ENCODE data around the gene TMEM94. TPM values are rescaled to one million over a fixed set of nuclear protein-coding genes. Genes with fewer than 3 reads are reported as not detected.

The TMEM94 gene
- total RNA-seq, 1 experiment from 2014 or later, result 61.4 TPM

DNA sequence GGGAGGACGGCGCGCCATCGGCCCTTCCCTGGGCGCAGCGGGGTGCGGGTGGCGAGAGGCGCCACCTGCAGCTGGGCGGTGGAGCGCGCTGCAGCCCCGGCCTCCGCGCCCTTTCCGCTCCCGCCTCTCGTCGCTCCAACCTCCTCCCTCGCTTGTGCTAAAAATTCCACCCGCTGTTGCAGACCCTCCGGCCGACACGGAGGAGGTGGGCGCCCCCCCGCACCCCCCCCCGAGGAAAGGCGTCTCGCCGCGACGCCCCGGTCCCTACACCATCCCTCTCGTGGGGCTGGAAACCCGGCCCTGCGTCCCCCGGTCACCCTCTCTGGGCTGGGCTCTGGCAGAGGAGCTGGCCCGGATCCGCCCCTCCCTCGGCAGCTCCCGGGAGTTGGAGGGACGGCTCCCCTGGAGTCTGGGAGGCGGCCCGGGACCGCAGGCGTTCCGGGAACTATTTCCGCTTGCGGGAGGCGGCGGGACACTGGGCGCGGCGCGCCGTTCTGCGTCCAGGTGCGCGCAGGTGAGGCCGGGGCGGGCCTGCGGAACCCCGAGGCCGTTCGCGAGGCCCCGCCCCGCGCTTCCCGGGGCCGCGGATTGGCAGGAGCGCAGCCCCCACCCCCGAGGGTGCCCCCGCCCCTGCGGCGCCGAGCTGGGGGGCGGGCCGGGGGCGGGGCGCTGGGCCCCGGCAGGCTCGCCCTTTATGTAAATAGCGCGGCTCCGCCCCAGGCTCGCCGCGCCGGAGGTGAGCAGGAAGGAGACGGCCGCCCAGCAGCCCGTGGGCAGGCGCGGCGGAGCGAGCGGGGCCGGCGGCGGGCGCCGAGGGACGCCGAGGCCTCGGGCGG, 68.8 kb downstream of the TMEM94 start, which contains the start of gene LLGL2:
Gene LLGL2 (plus strand): TSS at position 728 of the 836 bp plus-strand sequence. CDS start 17,730 bp downstream, outside the sequence.
- Histone ChIP-seq H4K8ac (replicated peaks; ENCODE audit: insufficient read length, low read depth, low read length) (no peak within 1 kb of the TSS), H2BK120ac (ENCODE audit: low read depth, low read length, poor library complexity, severe bottlenecking) (no peak within 1 kb of the TSS), H2BK20ac (ENCODE audit: low read depth, low read length, poor library complexity, severe bottlenecking) (no peak within 1 kb of the TSS), H3K4me2 (ENCODE audit: insufficient read depth, insufficient read length, low read length) (peak within 1 kb of the TSS; percentile 83), H3K27ac (ENCODE audit: insufficient read length, low read depth, low read length) (no peak within 1 kb of the TSS), H4K5ac (ENCODE audit: insufficient read length, low read depth, low read length) (no peak within 1 kb of the TSS), H2BK5ac (ENCODE audit: insufficient read length, low read length) (no peak within 1 kb of the TSS), H2BK12ac (ENCODE audit: insufficient read length, low read depth, low read length) (no peak within 1 kb of the TSS), H3K79me1 (ENCODE audit: insufficient read depth, low read depth, low read length, poor library complexity, severe bottlenecking) (no peaks in the 10 kb centered on the region), H2BK15ac (ENCODE audit: low read depth, low read length) (no peak within 1 kb of the TSS), H3K9ac (ENCODE audit: extremely low read depth, insufficient read length, low read length) (peak within 1 kb of the TSS; percentile 21), H3K18ac (ENCODE audit: insufficient read length, low read depth, low read length) (no peak within 1 kb of the TSS), H2AK5ac (ENCODE audit: insufficient read length, low read length) (no peak within 1 kb of the TSS), H2AFZ (ENCODE audit: low read length) (no peak within 1 kb of the TSS), H3K23me2 (ENCODE audit: insufficient read length, low read depth, low read length, poor library complexity, severe bottlenecking) (peaks cover 14% of the 10 kb centered on the region), H3K4ac (ENCODE audit: low read depth, low read length) (no peak within 1 kb of the TSS), H3K23ac (ENCODE audit: insufficient read length, low read depth, low read length) (no peak within 1 kb of the TSS), H3K27me3 (ENCODE audit: insufficient read depth, low read length) (no peaks in the 10 kb centered on the region), H3T11ph (ENCODE audit: low read length) (no peak within 1 kb of the TSS), H3K56ac (ENCODE audit: insufficient read length, low read depth, low read length) (no peak within 1 kb of the TSS), H3K4me1 (ENCODE audit: insufficient read depth, low read length) (no peaks in the 10 kb centered on the region), H3K79me2 (ENCODE audit: insufficient read depth, low read length) (no peaks in the 10 kb centered on the region), H4K91ac (ENCODE audit: insufficient read length, low read depth, low read length) (no peak within 1 kb of the TSS), H3K9me3 (ENCODE audit: control insufficient read depth, low read depth, low read length) (no peaks in the 10 kb centered on the region), H4K20me1 (ENCODE audit: control insufficient read depth, insufficient read depth, insufficient read length) (no peaks in the 10 kb centered on the region), H3K14ac (ENCODE audit: insufficient read depth, low read length) (no peak within 1 kb of the TSS)
- Mint-ChIP-seq H3K36me3 (ENCODE audit: insufficient read depth in 1 of 3, low read depth in 3 of 3) (peaks cover 2 to 38% (median 35%) of the 10 kb centered on the region in 3 experiments; a peak in 6 of 7 replicates), H3K27ac (peak within 1 kb of the TSS; percentile 70 to 96 (median 78); a peak in 4 of 7 replicates), H3K27me3 (ENCODE audit: low read depth) (peaks cover 2% of the 10 kb centered on the region; the same call in 1 of the 2 replicates), H3K9me3 (no peaks in the 10 kb centered on the region), H3K4me1 (peaks cover 17 to 19% of the 10 kb centered on the region in 2 experiments), H3K4me3 (peak within 1 kb of the TSS; percentile 79 to 87)
- no CpG with 5 or more reads among the region's 108 CpGs for WGBS (ENCODE audit: extremely low coverage, insufficient read length, low lambda C conversion rate)
- TF ChIP-seq, protein P1, sequence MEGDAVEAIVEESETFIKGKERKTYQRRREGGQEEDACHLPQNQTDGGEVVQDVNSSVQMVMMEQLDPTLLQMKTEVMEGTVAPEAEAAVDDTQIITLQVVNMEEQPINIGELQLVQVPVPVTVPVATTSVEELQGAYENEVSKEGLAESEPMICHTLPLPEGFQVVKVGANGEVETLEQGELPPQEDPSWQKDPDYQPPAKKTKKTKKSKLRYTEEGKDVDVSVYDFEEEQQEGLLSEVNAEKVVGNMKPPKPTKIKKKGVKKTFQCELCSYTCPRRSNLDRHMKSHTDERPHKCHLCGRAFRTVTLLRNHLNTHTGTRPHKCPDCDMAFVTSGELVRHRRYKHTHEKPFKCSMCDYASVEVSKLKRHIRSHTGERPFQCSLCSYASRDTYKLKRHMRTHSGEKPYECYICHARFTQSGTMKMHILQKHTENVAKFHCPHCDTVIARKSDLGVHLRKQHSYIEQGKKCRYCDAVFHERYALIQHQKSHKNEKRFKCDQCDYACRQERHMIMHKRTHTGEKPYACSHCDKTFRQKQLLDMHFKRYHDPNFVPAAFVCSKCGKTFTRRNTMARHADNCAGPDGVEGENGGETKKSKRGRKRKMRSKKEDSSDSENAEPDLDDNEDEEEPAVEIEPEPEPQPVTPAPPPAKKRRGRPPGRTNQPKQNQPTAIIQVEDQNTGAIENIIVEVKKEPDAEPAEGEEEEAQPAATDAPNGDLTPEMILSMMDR (conservative IDR thresholded peaks at IDR 0.05), result peak; percentile 57; the same call in 2 of the 3 replicates
- DNase-seq, result peak; percentile 96
